Kidney (tissue), 14 donors: Measurements from ENCODE around the gene FLOT2. TPM values are rescaled to one million over a fixed set of nuclear protein-coding genes. Genes with fewer than 3 reads are reported as not detected.

Experiments
- DNase-seq, 5 donors: peaks; one replicate each; pipeline ENCODE4 v3.0.0-alpha.2; 2013 to 2020
- FAIRE-seq: peaks from 2 replicates; lab custom pipeline; 2012; peaks lifted over from hg19 to GRCh38; lab: Jason Lieb, UNC
- H3K27ac ChIP-seq, 2 donors: one replicate each; pipeline ENCODE4 v1.7.0; 2013; ENCODE audit warnings: low read depth in 2 of 2, low read length in 2 of 2, inconsistent platforms in 1 of 2
- H3K27me3 ChIP-seq: one replicate; pipeline ENCODE4 v1.7.1; 2013; ENCODE audit warnings: low read length, inconsistent platforms; ENCODE audit not compliant: control insufficient read depth, insufficient read depth
- H3K36me3 ChIP-seq, 3 donors: one replicate each; pipeline versions ENCODE4 v1.7.0 to v1.7.1; 2013; ENCODE audit warnings: low read length in 3 of 3, control low read depth in 1 of 3, inconsistent platforms in 1 of 3; ENCODE audit not compliant: insufficient read depth in 3 of 3, control insufficient read depth in 2 of 3
- H3K4me1 ChIP-seq, 3 donors: one replicate each; pipeline versions ENCODE4 v1.7.0 to v1.7.1; 2013; ENCODE audit warnings: low read length in 3 of 3, inconsistent platforms in 1 of 3, low read depth in 1 of 3; ENCODE audit not compliant: control insufficient read depth in 2 of 3, insufficient read depth in 2 of 3
- H3K4me3 ChIP-seq, 3 donors: one replicate each; pipeline versions ENCODE4 v1.7.0 to v1.8.1; 2013; ENCODE audit warnings: low read length in 3 of 3, control low read depth in 1 of 3, inconsistent platforms in 1 of 3
- H3K9ac ChIP-seq, 3 donors: one replicate each; pipeline versions ENCODE4 v1.7.0 to v1.7.1; 2013; ENCODE audit warnings: low read length in 3 of 3, control low read depth in 1 of 3, inconsistent platforms in 1 of 3
- H3K9me3 ChIP-seq, 3 donors: one replicate each; pipeline versions ENCODE4 v1.7.0 to v1.7.1; 2013; ENCODE audit warnings: low read length in 3 of 3, control low read depth in 1 of 3, inconsistent platforms in 1 of 3; ENCODE audit not compliant: control insufficient read depth in 2 of 3, insufficient read depth in 1 of 3
- intact Hi-C: fragments of 100-400 bp; cut with DNase I; formaldehyde crosslinking; loops from one replicate; pipeline ENCODE4 v1.11.1; 2022
- polyA plus RNA-seq: library from polyadenylated mRNA; stranded (reverse); fragments of 350-450 nt; fragmentation: Illumina TruSeq; extraction: RNeasy Lipid Tissue Mini Kit (QIAGEN cat#74804); gene quantifications from one replicate; pipeline ENCODE4 v1.2.3, GENCODE V29; 2014; ENCODE audit warnings: low read depth, low replicate concordance; ENCODE audit not compliant: insufficient read depth
- total RNA-seq: library from RNA; stranded (reverse); fragmentation: NEBNext Ultra II Directional; extraction: Animal tissue kit (Norgen Biotek cat#: 25700); gene quantifications from one replicate; pipeline ENCODE4 v1.2.1, GENCODE V29; 2021
- TF ChIP-seq, protein P1 (sequence below): IDR thresholded peaks from 3 replicates; pipeline ENCODE4 v1.5.1; 2012; ENCODE audit warnings: mild to moderate bottlenecking, moderate library complexity, borderline replicate concordance; ENCODE audit not compliant: insufficient read depth; ENCODE audit errors: extremely low read depth
- donor health status: control.
- donor health status: control.
- donor health status: control.
- donor health status: control.
- donor health status: control.
- donor health status: DM: yes; HTN: yes; CAD: no.
- donor health status: Normal renal cell carcinoma (clear cell type).

FLOT2 gene
- total and polyA plus RNA-seq, 2 donors from 2014 or later: 200 to 260 TPM

DNA sequence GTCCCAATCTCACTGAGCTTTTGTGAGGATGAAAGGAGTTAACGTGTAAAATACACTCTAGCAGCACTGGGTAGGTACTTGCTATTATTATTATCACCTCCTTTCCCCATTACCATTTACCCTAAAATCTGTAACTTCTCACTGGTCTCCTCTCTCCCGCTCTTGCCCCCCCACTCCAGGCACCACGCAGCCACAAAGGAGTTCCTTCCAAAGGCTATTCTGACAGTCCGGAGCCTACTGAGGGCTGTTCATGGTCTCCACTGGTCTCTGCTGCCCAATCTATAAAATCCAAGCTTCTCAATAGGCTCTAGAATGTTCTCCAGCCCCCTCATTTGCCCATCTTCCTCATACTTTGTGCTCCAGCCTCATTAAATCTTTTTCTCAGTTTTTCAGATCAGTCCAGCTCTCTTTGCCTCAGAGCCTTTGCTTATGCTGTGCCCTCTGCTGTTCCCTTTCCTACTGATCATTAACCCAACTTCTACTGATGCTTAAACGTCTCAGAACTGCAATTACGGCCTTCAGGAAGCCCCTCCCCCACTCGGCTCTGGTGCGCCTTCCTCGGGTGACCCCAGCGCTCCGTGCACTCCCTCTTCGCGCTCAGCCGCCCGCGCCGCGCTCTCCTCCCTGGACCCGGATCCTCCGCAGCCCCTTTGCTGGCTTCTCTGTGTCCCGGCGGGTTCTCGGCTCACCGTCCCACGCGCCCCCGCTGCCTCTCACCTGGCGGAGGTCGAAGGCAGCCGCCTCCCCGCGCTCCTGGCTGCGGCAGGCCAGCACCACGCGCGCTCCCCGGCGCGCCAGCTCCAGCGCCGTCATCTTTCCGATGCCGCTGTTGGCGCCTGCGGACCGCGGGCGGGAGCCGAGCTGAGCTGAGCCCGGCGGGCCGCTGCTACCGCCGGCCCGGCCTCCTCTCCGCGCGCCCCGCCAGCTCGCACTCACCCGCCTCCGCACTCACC is 4.6 kb upstream of the FLOT2 start:
- H3K4me1 ChIP-seq: peaks cover 0 to 24% (median 9%) of the 10 kb centered on the region in 3 donors
- peak overlapping the region; percentile 84 for H3K27ac ChIP-seq
- peak overlapping the region in 2 of 3 donors; percentile 32 to 75 for H3K9ac ChIP-seq
- no peak for FAIRE-seq
- TF ChIP-seq, protein P1, sequence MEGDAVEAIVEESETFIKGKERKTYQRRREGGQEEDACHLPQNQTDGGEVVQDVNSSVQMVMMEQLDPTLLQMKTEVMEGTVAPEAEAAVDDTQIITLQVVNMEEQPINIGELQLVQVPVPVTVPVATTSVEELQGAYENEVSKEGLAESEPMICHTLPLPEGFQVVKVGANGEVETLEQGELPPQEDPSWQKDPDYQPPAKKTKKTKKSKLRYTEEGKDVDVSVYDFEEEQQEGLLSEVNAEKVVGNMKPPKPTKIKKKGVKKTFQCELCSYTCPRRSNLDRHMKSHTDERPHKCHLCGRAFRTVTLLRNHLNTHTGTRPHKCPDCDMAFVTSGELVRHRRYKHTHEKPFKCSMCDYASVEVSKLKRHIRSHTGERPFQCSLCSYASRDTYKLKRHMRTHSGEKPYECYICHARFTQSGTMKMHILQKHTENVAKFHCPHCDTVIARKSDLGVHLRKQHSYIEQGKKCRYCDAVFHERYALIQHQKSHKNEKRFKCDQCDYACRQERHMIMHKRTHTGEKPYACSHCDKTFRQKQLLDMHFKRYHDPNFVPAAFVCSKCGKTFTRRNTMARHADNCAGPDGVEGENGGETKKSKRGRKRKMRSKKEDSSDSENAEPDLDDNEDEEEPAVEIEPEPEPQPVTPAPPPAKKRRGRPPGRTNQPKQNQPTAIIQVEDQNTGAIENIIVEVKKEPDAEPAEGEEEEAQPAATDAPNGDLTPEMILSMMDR: no peak
- peak; percentile 78 to 87 (median 87) for DNase-seq
- no peaks in the 10 kb centered on the region for H3K9me3 ChIP-seq
- H3K4me3 ChIP-seq: peak overlapping the region; percentile 41 to 70 (median 61)
- H3K36me3 ChIP-seq: peaks cover 0 to 13% (median 7%) of the 10 kb centered on the region in 3 donors
- intact Hi-C loops: no loop called here
- no peaks in the 10 kb centered on the region for H3K27me3 ChIP-seq

DNA sequence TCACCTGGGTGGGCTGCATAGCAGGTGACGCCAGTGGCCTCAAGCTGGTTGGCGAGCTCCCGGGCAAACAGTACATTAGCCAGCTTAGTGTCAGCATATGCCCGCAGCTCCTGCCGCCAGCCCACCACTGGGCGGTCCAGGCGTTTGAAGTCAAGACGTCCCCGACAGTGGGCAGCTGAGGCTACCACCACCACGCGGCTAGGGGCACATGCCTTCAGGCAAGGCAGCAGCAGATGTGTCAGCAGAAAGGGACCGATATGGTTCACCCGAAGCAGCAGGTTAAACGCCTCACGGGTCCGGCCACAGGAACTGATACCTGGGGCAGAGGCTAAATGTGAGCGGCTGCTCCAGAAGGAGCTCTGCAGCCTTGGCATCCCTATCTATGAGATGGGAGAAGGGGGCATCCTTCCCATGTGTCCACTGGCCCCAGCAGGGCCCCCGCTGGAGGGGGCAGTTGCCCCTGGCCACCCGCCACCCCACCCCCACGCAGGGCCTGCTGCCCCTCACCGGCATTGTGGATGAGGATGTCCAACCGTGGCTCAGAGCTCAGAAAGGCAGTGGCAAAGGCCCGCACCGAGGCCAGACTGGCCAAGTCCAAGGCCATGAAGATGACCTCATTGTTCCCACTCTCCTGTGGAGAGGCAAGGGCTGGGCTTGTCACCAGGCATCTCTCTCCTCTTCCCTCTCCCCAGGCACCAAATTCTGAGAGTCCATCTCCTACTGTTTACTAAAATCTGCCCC is 3.6 kb upstream of the FLOT2 start:
- no peaks in the 10 kb centered on the region for H3K9me3 ChIP-seq
- H3K4me1 ChIP-seq: peaks cover 0 to 25% (median 11%) of the 10 kb centered on the region in 3 donors
- no peak overlapping the region for H3K27ac ChIP-seq
- peak overlapping the region in 1 of 3 donors; percentile 75 for H3K9ac ChIP-seq
- TF ChIP-seq, protein P1: no peak
- peaks cover 0 to 3% (median 0%) of the 10 kb centered on the region in 3 donors for H3K36me3 ChIP-seq
- H3K27me3 ChIP-seq: no peaks in the 10 kb centered on the region
- intact Hi-C loops: no loop called here
- peak overlapping the region in 1 of 3 donors; percentile 41 for H3K4me3 ChIP-seq
- FAIRE-seq (no peak), DNase-seq (peak in 1 of 5 donors; percentile 55)

DNA sequence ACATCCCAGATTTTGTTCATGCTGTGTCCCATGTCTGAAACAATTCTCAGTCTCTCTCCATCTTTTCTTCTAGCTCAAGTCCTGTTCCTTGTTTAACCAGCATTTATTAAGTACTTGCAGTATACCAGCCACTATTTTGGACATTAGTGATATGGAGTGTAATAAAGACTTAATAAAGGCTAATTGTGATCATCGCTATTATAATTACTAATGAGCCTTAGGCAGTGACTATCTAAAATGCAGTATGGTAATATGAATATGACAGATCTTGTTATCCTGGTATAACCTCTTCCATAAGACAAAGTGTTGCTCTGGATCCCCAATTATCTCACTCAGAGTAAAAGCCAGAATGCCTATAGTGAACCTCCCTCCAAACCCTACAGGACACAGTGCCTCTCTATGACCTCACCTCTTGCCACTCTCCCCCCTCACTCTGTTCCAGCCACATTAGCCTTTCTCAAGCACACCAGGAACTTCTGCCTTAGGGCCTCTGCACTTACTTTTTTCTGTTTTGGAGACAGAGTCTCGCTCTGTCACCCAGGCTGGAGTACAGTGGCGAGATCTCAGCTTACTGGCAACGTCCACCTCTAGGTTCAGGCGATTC is 1.8 kb upstream of the FLOT2 start:
- H3K27ac ChIP-seq: no peak overlapping the region
- DNase-seq: no peak
- H3K9ac ChIP-seq: no peak overlapping the region
- no peak overlapping the region for H3K4me3 ChIP-seq
- no peaks in the 10 kb centered on the region for H3K36me3 ChIP-seq
- peaks cover 0 to 30% (median 16%) of the 10 kb centered on the region in 3 donors for H3K4me1 ChIP-seq
- TF ChIP-seq, protein P1: no peak
- intact Hi-C loops: no loop called here
- no peaks in the 10 kb centered on the region for H3K27me3 ChIP-seq
- no peaks in the 10 kb centered on the region for H3K9me3 ChIP-seq
- FAIRE-seq: no peak
